ENCODE data around the gene MT3.

GRCh38 chr16:56547949-56548567 is 41.3 kb upstream of the MT3 start:
- TF ChIP-seq CTCF (IDR thresholded peaks at IDR 0.05; ENCODE audit: low read depth, low read length) (no peak), POLR2A (IDR thresholded peaks at IDR 0.05; ENCODE audit: extremely low read depth, insufficient read length) (no peak), MYC (IDR thresholded peaks at IDR 0.05; ENCODE audit: low read depth, low read length) (no peak)
- TF ChIP-seq, protein P1, sequence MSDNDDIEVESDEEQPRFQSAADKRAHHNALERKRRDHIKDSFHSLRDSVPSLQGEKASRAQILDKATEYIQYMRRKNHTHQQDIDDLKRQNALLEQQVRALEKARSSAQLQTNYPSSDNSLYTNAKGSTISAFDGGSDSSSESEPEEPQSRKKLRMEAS (IDR thresholded peaks at IDR 0.05; ENCODE audit: low read depth, low read length), result no peak
